ENCODE measurements around the gene KCNH2.

DNA sequence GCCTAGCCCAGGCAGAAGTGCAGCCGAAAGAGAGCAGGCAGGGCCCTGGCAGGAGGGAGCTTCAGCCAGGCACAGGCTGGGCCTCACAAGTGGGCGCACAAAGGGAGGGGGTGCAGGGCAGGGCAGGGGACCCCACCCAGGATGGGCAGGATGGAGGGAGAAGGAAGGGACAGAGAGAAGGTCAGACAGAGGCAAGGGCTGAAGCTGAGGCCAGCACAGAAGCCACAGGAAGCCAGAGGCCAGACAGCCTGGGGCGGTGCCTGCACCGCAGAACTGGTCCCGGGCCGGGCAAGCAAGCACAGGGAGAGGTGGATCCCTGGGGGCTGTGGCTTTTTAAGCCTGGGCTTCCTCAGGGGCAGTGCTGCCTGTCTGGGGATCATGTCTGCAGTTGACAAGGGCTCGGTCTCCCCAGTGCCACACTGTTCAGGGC is 29.4 kb upstream of the KCNH2 start:
- no peak for TF ChIP-seq CTCF (IDR thresholded peaks at IDR 0.05)
- TF ChIP-seq POLR2AphosphoS5 (IDR thresholded peaks at IDR 0.05), result no peak
